Mucosa of gallbladder (tissue), 1 donor: ENCODE measurements around the gene COX4I2. TPM values are rescaled to one million over a fixed set of nuclear protein-coding genes. Genes with fewer than 3 reads are reported as not detected.
"Not testable (repeated sequence)": the region's sequence is repeated elsewhere in the genome, so short reads cannot be mapped to it uniquely, and the experiment has no call there.

Experiments
- DNase-seq: peaks from one replicate; pipeline ENCODE4 v3.0.0-alpha.2; 2020; ENCODE audit warnings: low spot score
- total RNA-seq: library from RNA; stranded (reverse); gene quantifications from one replicate; pipeline ENCODE4 v1.2.1, GENCODE V29; 2021
- donor health status: DM: no; HTN: no; CAD: no.

COX4I2 gene
- total RNA-seq: 3.8 TPM

- no peak for DNase-seq
These were observed at the start of gene COX4I2 for GRCh38 chr20:31637660-31638059. Gene COX4I2, plus strand, starts transcription at chr20:31637912. Its CDS starts 1,106 bp downstream, at chr20:31639018.

- DNase-seq: no peak
These were observed 46.9 kb upstream of the COX4I2 start for GRCh38 chr20:31590717-31591225.

- no peak for DNase-seq
These were observed 44.3 kb upstream of the COX4I2 start for GRCh38 chr20:31593221-31594001.

GRCh38 chr20:31594002-31594557, 43.6 kb upstream of the COX4I2 start:
- no peak for DNase-seq

- DNase-seq: no peak
These were observed 42.9 kb upstream of the COX4I2 start for GRCh38 chr20:31594558-31595379.

- no peak for DNase-seq
These were observed 42.4 kb upstream of the COX4I2 start for GRCh38 chr20:31595380-31595653.

- peak; percentile 56 for DNase-seq
These were observed 41.9 kb upstream of the COX4I2 start for GRCh38 chr20:31595654-31596411.

- not testable (repeated sequence) for DNase-seq
These were observed 41.3 kb upstream of the COX4I2 start for GRCh38 chr20:31596412-31596715.

GRCh38 chr20:31596831-31597480, 40.8 kb upstream of the COX4I2 start:
- DNase-seq: no peak

GRCh38 chr20:31597481-31597855, 40.2 kb upstream of the COX4I2 start:
- DNase-seq: no peak

GRCh38 chr20:31602431-31602778, 35.3 kb upstream of the COX4I2 start:
- no peak for DNase-seq

GRCh38 chr20:31602779-31603441, 34.8 kb upstream of the COX4I2 start:
- no peak for DNase-seq

GRCh38 chr20:31603822-31604566, 33.7 kb upstream of the COX4I2 start:
- peak; percentile 95 for DNase-seq

GRCh38 chr20:31604567-31605030, 33.1 kb upstream of the COX4I2 start:
- DNase-seq: no peak

- peak; percentile 95 for DNase-seq
These were observed 32.4 kb upstream of the COX4I2 start, which contains the start of gene ID1 for GRCh38 chr20:31605031-31605901. Gene ID1, plus strand, starts transcription at chr20:31605289. Its CDS starts 99 bp downstream, at chr20:31605388.

- no peak for DNase-seq
These were observed 31.6 kb upstream of the COX4I2 start for GRCh38 chr20:31605902-31606803.

GRCh38 chr20:31606804-31607639, 30.7 kb upstream of the COX4I2 start:
- DNase-seq: no peak
